SK-N-MC (cell line): ENCODE results near the gene ERMAP.

ENCODE experiments used
- EZH2 ChIP-seq: fragments of 200-600 bp; sonication (generic); IDR thresholded peaks from one replicate; pipeline ENCODE4 v1.6.1; 2017; ENCODE audit warnings: antibody characterized with exemption
- POLR2AphosphoS5 ChIP-seq: IDR thresholded peaks from 2 replicates; pipeline ENCODE4 v1.6.1; 2012; ENCODE audit warnings: mild to moderate bottlenecking, low read depth, low read length, borderline replicate concordance

GRCh38 chr1:42876009-42876408, 59.1 kb downstream of the ERMAP start:
- TF ChIP-seq EZH2 (no peak), POLR2AphosphoS5 (no peak)
